ENCODE data around the gene MRPS15.
"Not testable (repeated sequence)": the region's sequence is repeated elsewhere in the genome, so short reads cannot be mapped to it uniquely, and the experiment has no call there.

Gene MRPS15

DNA sequence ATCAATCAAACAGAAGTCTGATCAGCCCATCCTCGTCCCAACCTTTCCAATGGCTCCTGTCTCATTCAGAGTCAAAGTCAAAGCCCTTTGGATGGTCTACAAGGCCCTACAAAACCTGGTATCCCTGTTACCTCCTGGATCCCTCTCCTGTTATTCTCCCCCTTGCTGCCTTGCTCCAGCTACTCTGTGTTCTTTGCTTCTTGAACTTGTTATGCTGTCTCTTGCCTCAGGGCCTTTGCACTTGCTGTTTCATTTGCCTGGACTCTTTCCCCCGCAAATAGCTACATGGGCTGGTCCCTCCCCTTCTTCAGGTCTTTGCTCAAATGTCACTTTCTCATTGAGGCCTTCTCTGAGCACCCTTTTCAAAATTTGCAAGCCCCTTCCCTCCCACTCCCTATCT, 19.9 kb upstream of the MRPS15 start:
- DNase-seq (ENCODE audit: low read depth in 2 of 2), result no peak

DNA sequence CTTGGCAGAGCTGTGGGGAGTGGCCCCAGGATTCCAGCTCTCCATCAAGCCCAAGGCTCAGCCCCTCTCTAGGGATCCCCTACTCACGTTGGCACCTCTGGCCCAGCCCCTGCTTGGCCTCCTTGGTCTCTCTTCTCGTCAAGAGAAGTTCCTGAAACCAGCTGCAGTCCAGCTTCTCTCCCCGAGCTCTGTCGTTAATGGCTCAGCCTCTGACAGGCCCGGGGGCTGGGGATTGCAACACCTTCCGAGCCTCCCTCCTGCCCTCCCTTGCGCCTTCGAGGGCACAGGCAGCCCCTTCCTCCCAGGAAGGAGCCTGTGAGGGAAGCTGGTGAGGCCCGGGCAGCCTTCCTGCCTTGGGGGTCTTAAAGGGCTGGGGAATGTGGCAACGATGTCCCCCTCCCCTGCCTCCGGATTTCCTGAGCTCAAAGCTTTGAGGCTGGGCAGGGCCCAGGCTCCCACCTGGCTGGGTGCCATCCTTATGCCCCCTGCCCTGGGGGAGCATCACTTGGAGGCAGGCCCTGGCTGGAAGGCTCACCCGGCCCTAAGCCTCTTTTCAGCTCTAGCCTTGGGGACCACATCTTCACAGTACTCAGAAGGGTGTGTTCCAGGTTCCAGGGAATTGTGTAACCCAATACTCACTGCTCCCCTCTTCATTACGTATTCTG, 18.7 kb upstream of the MRPS15 start, which contains the start of gene CSF3R:
TSS of gene CSF3R (minus strand) at position 190 of the 665 bp plus-strand sequence. CDS start 3,417 bp downstream, outside the sequence.
- DNase-seq (ENCODE audit: low read depth in 2 of 2), result no peak

DNA sequence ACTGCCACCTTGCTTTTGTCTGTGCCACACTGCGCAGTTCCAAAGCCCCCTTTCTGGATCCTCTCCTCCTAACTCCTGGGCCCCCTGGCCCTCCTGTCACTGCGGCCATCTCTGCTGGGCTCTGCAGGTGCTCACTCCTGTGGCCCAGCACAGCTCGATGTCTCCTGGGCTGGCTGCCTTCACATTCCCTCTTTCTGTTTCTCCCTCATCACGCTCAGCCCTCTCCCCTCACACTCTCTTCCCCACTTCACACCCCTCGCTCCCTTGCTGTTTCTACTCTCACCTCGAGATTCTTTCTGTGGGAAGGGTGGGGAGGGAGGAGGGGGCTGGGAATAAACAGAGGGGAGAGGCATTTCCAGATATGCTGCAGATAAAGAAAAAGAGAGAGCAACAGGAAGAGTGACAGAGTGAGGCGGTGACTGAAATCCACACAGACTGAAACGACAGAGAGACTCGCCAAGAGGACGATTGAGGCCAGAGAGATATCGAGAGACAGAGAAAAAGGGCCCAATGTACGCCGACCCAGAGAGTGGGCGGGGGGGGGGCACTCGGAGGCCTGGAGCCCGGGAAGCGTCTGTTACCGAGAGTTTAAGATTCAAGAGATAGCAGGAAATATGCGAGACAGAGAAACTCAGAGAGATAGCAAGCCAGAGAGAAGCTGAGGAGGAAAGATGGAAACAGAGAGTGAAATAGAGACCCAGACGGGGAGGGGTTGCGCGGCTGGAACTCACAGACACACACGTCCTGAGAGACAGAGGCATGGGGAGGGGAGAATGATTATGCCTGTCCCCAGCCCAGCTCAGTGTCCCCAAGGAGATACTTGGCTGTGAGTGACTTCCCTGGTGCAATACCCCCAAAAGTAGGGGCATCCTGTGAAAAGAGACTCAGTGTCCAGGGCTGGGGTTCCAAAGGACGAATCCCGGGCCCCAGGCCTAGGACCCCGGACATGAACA, 17.9 kb upstream of the MRPS15 start:
- DNase-seq (ENCODE audit: low read depth in 2 of 2), result no peak

DNA sequence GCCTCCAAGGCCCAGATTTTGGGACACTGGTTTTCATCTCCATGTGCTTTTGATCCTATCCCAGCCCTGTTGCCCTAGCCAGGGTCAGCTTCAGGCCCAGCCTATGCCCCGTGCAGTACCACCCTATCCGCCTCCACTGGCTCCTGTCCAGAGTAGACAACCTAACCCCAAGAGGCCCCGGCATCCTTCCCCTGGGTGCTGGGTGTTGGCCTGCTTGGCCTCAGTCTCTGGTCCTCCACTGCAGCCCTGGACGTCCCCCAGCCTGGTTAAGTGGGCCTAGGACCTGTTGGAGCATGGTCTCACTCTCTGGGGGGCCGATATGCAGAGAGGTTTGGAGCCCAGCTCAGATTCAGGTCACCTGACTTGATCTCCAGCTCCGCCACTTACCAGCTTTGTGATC, 16.9 kb upstream of the MRPS15 start:
- DNase-seq (ENCODE audit: low read depth in 2 of 2), result no peak

DNA sequence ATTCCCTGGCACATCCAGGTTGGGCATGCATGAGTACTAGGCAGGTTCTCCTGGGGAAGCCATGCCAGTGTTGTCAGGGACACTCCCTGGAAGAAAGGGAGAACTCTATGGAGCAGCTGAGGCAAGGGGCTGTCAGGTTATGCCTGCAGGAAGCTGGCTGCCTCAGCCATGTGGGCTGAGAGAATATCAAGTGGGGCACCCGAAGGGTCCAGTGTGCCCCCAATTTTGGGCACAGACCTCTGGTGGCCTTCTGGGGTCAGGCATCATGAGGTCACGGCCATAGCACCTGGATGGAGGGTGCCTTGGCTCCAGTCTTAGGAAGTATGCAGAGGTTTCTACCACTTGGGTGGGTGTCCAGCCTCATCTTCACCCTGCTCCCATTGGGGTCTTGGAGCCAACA, 16.0 kb upstream of the MRPS15 start:
- DNase-seq (ENCODE audit: low read depth in 2 of 2), result no peak

DNA sequence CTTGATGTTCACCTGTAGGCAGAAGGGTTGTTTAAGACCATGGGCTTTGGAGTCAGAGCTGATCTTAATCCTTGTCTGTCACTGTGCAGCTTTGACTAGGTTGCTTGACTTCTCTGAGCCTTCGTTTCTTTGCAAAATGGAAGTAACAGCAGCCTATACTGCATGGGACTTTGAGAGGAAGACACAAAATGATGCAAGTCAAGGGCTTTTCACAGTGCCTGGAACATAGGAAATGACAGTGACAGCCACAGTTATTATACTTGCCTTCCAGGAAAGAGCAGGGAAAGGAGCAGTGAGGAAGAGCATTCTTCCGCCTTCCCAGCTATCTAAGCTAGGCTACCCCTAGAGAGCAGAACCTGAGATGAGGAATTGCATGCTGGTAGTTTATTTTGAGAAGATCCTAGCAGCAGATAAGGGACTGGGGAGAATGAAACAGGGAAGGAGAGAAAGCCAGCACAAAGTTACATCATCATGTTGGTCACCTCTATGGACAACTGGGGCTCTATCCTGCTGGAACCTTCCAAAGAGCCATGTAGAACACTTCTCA, 15.4 kb upstream of the MRPS15 start:
- DNase-seq (ENCODE audit: low read depth in 2 of 2), result no peak

DNA sequence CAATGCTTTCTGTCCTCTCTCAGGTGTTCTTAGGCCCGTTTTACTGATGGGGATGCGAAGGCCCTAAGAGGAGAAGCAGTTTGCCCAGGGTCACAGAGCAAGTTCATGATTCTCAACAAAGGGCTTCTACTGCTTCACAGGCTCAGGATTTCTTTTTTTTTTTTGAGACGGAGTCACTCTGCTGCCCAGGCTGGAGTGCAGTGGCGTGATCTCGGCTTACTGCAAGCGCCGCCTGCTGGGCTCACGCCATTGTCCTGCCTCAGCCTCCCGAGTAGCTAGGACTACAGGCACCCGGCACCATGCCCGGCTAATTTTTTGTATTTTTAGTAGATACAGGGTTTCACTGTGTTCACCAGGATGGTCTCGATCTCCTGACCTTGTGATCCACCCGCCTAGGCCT, 13.4 kb upstream of the MRPS15 start:
- DNase-seq (ENCODE audit: low read depth in 2 of 2), result not testable (repeated sequence)

DNA sequence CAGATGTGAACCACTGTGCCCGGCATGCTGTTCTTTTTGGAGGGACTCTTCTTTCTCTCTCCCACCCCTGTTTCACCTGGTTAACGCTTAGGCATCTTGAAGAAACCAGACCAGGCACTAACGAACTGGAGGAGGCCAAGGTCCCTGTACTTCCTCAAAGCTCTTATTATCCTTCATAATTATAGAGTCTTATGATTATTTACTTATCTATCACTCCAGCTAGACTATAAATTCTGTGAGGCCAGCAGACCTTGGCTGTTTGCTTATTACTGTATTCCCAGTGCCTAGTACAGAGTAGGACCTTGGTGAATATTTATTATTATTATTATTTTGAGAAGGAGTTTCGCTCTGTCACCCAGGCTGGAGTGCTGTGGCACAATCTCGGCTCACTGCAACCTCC, 12.8 kb upstream of the MRPS15 start:
- no peak for DNase-seq (ENCODE audit: low read depth in 2 of 2)

DNA sequence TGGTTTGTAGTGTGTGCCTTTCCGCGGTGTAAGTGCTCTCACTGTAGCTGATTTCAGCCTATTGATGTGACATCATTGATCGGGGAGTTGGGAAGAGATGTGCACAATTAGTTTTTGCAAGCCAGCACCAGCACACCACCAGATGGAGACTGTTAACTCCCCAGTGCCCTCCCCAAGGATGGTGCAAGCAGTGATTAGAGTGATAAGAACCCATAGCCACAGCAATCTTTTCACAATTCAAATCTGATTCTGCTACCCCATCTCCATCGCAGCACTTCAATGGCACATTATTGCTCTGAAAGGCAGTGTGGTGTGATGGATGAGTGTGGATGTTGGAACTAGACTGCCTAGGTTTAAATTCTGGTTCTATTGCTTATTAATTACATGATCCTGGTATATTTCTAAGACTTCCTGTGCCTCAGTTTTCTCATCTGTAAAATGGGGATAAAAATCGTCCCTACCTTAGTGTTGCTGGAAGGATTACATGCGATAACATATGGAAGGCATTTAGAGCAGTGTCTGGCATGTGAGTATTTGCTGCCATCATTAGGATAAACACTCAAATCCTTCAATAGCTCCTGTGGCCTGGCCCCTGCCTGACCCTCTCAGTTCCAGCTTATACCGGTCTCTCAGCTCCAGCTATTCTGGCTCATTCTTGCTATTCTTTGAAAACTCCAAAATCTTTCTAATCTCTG, 11.9 kb upstream of the MRPS15 start:
- no peak for DNase-seq (ENCODE audit: low read depth in 2 of 2)

DNA sequence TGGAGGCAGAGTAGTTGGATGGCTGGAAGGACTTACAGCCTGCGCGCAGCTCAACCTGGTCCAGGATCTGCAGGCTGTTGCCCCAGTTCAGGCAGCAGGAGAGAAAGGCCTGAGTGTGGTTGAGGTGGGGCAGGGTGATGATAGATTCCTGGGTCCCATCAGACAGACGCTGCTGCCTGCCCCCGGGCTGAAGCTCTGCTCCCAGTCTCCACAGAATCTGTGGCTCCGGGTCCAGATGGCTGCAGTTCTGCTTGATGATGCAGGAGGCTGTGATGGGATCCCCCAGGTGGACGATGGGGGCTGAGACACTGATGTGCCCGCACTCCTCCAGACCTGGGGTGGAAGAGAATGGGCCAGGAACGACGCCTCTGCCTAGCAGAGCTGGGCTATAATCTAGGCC, 11.2 kb upstream of the MRPS15 start:
- no peak for DNase-seq (ENCODE audit: low read depth in 2 of 2)

DNA sequence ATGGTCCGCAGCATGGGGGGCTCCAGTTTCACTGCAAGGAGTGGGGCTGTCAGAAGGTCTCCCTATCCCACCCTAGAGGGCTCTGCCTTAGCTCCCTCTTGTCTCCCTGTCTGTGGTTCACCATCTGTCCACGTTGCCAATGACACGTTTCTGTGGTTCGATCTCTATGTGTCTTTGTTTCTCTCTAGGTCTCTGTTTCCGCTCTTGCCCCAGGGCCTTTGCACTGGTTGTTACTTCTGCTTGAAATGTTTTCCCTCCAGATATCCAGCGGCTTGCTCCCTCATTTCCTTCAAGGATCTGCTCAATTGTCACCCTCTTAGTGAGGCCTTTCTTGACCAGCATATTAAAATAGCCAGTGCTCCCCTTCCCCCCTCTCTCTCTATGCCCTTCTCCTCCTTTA, 8.5 kb upstream of the MRPS15 start:
- DNase-seq (ENCODE audit: low read depth in 2 of 2), result no peak

DNA sequence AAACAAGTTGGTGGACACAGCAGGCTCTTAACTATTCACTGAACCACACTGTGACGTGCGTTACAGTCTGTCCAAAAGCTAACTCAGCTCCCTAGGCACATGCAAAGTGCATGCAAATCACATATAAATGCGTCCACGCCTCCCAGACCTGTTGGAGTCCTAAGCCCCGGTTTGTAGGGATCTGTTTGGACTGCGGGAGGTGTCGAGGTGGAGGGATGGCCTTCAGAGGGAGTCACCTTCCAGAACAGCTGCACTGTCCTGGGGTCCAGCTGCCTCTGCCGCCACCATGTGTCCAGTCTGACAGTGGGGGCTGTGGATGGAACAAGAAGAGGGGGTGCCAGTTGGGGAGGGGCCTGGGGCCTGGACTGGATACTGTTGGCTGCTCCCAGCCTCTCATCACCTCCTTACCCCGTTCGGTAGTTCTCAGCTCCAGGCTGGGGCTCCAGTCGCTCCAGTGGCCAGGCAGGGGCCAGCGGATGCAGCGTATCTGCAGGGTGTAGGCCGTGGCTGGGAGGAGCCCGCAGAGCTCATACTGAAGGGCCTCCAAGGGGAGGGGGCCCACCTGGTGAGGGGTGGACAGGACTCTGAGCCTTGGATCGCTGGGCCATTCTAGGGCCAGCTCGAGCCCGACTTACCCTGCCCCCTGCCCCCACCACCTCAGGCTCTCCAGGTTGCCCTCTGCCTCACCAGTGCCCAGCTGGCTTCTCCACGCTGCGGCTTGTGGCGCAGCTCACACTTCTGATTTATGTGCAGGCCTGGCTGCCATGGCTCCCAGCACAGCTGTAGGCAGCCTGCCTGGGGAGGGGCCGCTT, 7.9 kb upstream of the MRPS15 start:
- DNase-seq (ENCODE audit: low read depth in 2 of 2), result no peak

DNA sequence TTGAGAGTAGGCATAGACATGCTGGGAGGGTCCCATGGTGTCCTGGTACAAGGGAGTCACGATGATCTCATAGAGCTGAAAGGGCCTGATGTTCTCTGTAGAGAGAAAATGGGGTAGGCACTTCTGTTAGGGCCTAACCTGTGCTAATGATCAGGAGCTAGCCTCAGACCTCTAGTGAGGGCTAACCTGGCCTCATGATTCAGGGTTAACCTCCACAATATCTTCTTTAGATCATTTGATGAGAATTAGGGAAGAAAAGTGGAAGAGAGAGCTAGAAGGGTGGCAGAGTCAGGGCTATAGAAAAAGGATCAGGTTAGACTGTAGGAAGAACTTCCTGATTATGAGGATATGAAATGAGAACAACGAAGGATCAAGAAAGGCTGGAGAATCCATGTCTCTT, 5.0 kb upstream of the MRPS15 start:
- no peak for DNase-seq (ENCODE audit: low read depth in 2 of 2)

DNA sequence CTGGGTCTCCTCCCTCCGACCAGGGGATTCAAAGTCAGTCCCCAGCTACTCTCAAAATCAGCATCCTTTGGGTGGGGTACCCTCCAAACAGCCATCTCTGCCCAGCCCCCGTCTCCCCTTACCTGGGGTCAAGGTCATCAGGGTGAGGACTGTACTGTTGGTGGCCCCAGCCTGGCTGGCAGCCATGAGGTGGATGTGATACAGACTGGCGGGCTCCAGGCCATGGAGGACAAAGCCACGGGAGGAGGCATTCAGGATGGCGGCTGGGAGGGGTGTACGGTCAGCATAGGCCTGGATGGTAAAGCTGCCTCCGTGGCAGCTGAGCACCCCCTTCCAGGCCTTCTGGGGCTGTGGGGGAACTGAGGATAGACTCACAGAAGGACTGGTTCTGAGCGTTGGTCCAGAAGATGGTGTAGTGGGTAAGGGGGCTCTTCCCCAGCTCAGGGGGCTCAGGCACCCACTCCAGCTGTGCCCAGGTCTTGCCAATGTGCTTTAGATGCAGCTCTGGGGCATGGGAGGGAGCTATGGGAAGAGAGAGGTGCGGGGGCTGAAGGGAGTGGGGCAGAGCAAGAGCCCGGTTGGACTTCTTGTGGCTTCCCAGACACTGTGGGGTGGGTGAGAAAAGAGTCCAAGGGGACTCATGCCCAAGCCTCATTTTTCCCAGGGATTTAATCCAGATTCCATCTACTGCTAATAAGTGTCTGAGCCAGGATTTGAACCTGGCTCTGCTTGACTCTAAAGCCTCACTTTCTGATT, 3.7 kb upstream of the MRPS15 start:
- no peak for DNase-seq (ENCODE audit: low read depth in 2 of 2)

DNA sequence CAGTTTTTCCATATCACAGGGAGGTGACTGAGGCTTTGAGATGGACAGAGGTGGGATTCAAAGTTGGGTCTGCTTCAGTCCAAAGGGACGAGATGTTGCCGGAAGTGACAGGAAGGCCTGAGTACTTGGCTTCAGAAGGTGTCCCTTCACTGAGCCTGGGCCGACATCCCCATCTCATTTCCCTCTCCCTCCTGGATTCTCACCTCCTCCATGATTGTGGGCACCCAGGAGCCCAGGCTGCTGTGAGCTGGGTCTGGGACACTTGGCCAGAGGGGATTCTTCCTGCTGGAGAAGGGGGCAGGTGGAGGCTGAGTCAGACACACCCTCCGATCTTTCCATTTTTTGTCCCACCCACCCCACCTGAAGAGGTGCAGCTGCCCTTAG, 2.8 kb upstream of the MRPS15 start:
- no peak for DNase-seq (ENCODE audit: low read depth in 2 of 2)

DNA sequence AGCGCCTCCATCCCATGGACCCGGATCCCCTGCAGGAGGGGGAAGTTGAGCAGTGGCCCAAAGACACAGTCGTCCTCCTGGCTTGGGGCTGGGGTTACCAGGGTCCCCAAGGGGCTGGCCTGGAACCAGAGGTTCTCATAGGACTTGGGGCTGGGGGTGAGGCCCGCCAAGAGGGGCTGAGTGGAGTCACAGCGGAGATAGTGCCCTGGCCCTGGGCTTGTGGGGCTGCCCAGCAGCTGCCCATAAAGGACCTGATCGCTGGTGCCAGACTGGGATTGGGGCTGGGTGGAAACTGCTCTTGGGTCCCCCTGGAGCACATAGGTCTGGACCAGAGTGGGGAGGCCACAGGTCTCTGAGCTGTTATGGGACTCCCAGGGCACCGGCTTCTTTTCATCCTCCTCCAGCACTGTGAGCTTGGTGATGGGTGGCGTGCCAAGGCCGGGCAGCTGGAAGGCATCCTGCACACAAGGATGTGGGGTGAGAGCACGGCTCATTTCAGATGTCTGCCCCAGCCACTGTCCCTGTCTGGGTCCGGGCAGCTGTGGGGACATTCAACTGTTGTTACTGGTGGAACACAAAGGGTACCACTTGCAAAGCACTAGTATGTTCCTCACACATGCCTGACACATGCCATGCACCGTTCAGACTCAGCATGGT, 2.3 kb upstream of the MRPS15 start:
- no peak for DNase-seq (ENCODE audit: low read depth in 2 of 2)

DNA sequence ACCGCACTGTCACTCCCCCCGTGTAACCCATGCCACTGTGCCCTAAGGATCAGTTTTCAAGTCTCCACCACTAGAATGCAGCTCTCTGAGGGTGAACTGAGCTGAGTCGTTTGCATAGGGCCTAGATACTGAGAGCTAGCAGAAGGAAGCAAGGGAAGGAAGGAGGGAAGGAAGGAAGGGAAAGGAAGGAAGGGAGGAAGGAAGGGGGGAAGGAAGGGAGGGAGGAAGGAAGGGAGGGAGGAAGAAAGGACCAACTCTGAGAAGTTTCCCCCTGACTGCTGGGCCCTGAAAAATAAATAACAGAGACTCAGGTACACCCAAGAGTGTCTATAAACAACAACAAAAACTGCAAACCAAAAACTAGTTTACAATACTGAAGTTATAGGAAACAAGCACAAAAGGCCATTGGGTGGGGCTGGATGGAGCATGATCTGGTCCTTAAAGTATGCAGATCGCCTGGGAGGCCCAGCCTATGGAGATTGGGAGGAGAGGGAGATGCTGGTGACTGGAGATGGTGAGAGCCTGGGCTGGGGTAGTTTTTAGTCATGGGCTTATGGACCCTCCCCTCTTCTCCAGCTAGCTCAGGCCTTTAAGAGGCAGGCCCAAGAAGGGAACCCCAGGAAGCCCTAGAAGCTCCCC, 1.7 kb upstream of the MRPS15 start:
- no peak for DNase-seq (ENCODE audit: low read depth in 2 of 2)

DNA sequence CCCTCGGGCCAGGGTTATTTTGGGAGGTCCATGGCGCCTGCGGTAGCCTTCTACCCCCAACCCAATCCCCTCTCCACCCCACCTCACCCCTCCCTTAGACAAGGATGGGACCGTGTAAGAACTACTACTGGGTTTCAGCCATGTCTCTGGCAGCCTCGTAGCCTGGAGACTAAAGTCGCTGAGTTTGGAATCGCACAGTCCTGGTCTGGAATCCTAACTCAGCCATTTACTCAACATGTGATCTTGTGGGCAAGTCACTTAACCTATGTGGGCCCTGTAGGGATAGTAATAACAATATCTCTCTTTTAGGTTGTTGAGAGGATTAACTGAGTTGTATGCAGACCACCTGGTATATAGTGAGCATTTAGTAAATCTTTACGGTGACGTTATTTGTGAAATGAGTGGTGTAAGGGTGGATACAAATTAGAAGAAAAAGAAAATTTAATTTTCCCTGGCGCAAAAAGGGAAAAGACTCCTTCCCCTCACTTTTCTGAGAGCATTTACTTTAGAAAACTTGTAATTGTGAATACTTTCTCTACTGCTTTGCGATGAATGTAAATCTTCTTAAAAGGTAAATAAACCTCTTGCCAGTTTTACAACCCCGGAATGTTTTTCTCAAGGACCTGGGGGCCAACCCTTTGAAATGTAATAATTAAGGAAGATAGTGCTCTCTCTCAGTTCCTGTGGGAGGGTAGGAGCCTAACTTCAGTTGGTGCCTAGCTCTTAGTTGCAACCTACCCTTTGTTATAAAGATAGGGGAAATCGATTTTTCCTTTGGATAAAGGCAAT, 615 bp upstream of the MRPS15 start:
- DNase-seq (ENCODE audit: low read depth in 2 of 2), result no peak

DNA sequence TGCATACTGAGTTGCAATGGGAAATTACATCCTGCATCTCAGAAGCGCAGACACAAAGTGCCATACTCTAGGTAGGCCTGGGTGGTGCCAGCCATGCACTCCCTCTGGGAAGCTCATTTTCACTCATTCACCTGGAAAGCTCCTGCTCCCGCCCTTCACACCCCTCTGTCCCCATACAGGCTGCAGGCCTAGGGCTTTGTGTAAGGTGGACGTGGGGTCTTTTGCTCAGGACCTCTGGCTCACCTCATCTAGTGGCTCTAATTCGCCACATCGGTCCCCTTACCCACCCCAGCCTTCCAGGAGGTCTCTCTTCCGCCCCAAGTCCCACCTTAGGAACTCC, 751 bp downstream of the MRPS15 start:
- no peak for DNase-seq (ENCODE audit: low read depth in 2 of 2)
